Hematopoietic multipotent progenitor cell treated with erythropoietin and hydrocortisone succinate and interleukin-3 and kit ligand, for 8 days (in vitro differentiated cells): ENCODE data around the gene ERVK3-1.
"Not testable (repeated sequence)": the region's sequence is repeated elsewhere in the genome, so short reads cannot be mapped to it uniquely, and the experiment has no call there.

Experiments
- DNase-seq: peaks from one replicate; pipeline ENCODE4 v3.0.0-alpha.2; 2015

ERVK3-1 gene

DNA sequence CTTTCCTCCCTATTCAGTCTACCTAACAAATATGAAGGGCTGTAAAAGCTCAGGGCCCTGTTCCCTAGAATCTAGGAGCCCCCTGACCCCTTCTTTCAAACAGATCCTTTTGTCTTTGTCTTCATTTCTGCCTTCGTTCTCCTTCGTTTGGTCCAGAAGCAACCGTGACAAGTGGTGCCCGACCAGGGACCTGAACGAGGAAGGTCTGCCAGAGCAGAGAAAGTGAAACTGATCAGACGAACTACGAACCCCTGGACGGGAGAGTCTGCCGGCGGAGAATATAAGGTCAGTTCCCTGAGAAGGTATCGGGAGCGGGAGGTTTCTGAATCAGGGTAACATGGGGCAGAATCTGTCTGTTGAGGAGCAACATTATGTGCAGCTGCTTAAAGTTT, 751 bp downstream of the ERVK3-1 start:
- no peak for DNase-seq

- no peak for DNase-seq
Measured at GRCh38 chr19:58307736-58308135, 2.6 kb downstream of the ERVK3-1 start.

DNA sequence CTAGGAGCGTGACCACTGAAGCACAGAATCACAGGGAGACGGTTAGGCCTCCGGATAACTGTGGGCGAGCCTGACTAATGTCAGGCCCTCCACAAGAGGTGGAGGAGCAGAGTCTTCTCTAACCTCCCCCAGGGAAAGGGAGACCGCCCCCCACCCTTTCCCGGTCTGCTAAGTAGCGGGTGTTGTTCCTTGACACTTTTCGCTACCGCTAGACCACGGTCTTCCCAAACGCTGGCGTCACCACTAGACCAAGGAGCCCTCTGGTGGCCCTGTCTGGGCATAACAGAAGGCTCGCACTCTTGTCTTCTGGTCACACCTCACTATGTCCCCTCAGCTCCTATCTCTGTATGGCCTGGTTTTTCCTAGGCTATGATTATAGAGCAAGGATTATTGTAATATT, 5.5 kb downstream of the ERVK3-1 start:
- not testable (repeated sequence) for DNase-seq

DNA sequence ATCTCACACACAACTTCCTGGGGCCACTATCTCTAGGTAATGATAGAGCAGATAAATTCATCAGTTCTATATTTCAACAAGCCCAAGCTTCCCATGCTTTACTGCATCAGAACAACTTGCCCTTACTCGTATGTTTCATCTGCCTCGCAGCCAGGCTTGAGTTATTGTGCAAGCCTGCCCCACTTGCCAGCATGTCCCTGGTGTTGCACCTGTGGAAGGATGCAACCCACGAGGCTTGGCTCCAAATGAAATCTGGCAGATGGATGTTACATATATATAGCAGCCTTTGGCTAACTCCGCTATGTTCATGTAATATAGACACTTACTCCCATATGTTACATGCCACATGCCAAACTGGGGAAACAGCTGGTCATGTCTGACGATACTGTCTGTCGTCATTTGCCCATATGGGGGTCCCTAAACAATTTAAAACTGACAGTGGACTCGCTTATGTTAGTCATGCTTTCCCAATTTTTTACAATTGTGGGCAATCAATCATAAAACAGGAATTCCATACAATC, 6.2 kb downstream of the ERVK3-1 start:
- no peak for DNase-seq

DNA sequence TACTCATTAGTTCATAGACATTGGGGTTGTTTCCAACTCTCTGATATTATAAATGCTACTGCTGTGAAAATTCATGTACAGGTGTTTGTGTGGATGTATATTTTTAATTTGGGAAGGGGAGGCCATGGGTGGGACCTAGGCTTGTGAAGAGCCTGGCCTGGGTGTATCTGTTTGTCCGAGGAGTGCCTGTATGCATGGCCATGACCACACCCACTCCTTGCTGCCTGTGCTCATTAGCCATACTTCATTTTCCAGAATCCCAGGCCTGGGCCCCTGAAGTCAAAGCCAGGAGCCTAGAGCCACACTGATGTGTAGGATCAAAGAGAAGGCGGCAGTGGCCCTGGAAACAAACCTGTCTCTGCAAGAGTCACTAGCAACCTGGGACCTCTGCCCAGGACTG, 10.4 kb downstream of the ERVK3-1 start:
- DNase-seq, result no peak

GRCh38 chr19:58317476-58318072, 12.4 kb downstream of the ERVK3-1 start:
- peak; percentile 56 for DNase-seq

DNA sequence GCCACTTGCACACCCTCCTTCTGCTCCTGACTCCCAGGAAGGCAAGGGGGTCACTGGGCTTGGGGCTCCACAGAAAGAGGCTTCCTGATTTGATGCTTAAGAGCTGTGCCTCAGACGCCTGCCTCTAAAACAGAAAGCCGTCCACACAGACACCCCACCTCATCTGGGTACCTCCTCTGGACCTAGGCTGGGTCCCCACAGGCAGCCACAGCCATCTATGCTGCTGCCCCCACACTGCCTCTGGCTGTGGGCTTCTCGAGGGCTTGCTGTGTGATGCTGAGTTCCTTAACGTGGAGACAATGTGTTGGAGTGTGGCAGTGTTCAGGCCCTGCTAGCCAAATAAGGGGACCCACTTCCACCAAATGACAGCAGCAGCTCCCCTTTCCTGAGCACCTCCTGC, 13.1 kb downstream of the ERVK3-1 start:
- DNase-seq, result no peak

DNA sequence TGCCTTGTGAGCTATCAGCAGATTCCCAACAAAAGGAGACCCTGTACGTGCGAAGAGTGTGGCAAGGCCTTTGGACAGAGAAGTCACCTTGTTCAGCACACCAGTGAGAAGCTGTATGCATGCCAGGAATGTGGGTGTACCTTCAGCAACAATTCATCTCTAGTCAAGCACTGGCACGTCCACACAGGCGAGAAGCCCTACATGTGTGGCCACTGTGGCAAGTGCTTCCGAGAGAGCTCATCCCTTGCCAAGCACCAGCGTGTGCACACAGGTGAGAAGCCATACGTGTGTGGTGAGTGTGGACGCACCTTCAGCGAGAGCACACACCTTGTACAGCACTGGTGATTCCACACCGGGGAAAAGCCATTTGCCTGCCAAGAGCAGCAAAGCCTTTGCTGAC, 14.1 kb downstream of the ERVK3-1 start:
- DNase-seq, result no peak

DNA sequence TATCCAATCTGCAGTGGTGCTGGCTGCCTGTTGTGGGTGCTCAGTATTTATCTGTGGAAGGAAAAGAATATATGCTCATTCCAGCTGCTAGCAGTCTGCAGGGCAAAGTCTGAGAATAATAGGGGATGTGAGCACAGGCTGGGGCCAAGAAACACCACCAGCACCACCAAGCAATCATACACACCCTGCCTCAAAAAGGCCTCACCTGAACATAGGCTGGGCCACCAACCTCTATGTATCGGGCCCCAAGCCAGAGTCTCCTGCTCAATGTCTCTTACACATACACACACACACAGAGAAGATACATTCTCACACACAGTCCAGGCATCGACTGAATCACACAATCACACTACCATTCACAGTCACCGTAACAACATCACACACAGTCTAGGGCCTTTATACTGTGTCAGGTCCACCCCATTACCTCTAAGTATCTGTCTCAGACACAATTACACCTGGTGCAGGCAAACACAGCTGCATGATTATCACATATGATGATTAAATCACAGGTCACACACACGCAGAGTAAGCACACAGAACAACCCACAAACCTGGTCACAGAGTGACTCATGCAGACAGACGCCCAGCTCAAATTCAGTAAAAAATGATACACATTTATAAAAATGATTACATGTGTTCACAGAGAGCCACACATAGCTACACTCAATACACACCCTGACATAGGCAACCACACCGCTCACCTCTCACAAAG, 20.3 kb downstream of the ERVK3-1 start:
- no peak for DNase-seq

DNA sequence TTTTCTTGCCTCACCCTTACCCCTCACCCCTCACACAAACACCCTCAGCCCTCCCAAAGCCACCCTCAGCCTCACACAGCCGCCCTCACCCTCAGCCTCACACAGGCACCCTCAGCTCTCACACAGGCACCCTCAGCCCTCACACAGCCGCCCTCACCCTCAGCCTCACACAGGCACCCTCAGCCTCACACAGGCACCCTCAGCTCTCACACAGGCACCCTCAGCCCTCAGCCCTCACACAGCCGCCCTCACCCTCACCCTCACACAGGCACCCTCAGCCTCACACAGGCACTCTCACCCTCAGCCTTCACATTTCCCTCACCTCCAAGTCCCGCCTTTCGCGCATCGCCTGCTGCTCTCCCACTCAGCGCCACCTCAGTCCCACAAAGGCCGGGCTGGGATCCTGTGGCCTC, 21.3 kb downstream of the ERVK3-1 start:
- DNase-seq, result no peak

- DNase-seq, result peak; percentile 96
Measured at GRCh38 chr19:58326914-58327726, 21.9 kb downstream of the ERVK3-1 start, which contains the start of gene ZSCAN22. ZSCAN22 (plus strand) TSS chr19:58326994; CDS start chr19:58334803, 7,809 bp downstream.

GRCh38 chr19:58328999-58329398, 23.8 kb downstream of the ERVK3-1 start:
- peak; percentile 52 for DNase-seq

DNA sequence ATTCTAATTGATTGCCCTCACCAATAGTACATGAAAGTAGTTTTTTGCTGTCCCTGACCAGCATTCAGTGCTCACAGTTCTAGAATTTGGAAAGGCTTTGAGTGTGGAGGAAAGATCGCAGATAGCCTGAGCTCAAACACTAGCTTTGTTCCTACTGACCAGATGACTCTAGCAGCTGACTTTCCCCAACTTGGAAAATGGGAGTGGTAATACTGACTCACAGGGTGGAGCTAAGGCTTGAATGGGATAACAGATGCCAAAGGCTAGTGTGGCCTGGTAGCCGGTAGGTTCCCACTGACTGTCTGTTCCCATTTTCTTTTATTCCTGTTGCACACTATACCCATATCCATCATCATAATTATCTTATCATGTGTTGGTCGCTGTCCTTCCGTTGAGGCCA, 25.3 kb downstream of the ERVK3-1 start:
- peak; percentile 53 for DNase-seq

- no peak for DNase-seq
Measured at GRCh38 chr19:58332697-58333096, 27.5 kb downstream of the ERVK3-1 start.

DNA sequence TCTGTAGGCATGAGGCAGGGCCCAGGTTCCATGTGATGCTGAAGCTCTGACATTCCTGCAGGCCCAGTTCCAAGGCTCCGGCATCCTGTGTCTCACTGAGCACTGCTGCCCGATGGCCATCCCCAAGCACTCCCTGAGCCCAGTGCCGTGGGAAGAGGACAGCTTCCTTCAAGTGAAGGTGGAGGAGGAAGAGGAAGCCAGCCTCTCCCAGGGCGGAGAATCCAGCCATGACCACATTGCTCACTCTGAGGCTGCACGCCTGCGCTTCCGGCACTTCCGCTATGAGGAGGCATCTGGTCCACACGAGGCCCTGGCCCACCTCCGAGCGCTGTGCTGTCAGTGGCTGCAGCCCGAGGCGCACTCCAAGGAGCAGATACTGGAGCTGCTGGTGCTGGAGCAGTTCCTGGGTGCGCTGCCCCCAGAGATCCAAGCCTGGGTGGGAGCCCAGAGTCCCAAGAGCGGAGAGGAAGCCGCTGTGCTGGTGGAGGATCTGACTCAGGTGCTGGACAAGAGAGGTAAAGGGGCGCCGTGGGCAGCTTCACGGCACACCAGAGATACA, 29.6 kb downstream of the ERVK3-1 start:
- DNase-seq, result no peak

GRCh38 chr19:58335630-58336029, 30.5 kb downstream of the ERVK3-1 start:
- DNase-seq, result no peak

DNA sequence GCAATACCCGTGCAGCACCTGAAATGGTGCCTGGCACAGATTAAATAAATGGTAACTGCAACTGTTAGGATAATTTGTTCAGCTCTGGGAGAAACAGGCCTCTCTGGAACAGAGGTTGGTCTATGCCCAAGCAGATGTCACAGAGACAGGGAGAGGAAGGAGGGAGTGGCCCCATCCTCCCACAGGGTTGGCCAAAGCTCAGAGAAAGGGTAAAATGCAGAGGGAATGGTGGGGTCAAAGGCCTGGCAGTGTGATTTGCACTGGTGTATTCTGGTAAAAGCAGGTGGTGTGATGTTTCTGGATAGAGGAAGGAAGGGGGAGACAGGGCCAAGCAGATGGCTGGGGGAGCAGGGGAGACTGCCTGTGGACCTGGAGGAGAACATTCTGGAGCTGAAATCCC, 31.0 kb downstream of the ERVK3-1 start:
- DNase-seq, result no peak

- no peak for DNase-seq
Measured at GRCh38 chr19:58336820-58337219, 31.6 kb downstream of the ERVK3-1 start.

- no peak for DNase-seq
Measured at GRCh38 chr19:58338336-58338735, 33.2 kb downstream of the ERVK3-1 start.

DNA sequence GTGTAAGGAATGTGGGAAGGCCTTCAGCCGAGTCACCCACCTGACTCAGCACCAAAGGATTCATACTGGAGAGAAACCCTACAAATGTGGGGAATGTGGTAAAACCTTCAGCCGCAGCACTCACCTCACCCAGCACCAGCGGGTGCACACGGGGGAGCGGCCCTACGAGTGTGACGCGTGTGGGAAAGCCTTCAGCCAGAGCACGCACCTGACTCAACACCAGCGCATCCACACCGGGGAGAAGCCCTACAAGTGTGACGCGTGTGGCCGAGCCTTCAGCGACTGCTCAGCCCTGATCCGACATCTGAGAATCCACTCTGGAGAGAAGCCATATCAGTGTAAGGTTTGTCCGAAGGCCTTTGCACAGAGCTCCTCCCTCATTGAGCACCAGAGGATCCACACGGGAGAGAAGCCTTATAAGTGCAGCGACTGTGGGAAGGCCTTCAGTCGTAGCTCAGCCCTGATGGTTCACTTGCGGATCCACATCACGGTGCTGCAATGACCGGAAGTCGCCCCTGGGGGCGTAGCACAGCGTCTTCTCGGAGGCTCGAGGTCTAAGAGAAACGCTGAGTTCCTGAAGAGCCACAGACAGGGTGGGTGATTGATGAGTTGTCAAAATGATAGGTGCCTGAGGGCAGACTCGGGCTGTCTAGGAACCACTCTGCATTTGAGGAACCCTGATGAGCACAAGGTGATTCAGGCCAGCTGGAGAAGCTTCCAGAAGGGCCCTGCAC, 33.8 kb downstream of the ERVK3-1 start:
- DNase-seq, result no peak

- no peak for DNase-seq
Measured at GRCh38 chr19:58345558-58345957, 40.4 kb downstream of the ERVK3-1 start.
